ENCODE data around the gene FATE1.

The FATE1 gene

GRCh38 chrX:151703487-151703886, 12.3 kb upstream of the FATE1 start:
- DNase-seq (ENCODE audit: insufficient read length, low spot score) (no peak), FAIRE-seq (no peak)

DNA sequence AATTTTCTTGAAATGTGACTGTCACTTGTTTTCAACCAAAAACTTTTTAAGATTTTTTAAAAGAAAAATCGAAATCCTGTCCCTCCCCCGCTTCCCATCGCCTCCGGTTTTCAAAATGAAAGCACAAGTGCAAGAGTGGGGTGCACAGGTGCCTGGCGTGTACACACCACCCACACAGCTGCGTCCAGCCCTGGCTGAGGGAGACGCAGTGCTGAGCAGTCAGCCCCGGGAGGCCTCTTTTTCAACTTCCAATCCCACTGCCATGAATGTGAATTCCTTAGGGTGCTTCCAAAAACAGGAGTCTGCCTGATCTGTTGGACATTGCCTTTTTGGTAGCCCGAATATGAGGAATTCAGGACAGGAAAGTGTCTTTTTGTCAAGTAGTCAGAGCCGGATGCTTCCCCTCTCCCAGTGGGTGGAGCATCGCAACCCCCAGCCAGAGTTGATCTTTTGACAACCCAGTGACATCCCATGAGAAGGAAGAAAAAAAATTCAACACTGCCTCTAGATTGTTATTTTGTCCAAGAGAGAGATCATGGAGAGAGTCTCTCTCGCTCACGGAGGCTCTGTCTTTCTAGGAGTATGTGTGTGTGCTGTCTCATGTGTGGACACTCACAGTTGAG, 11.7 kb upstream of the FATE1 start:
- FAIRE-seq (no peak), DNase-seq (ENCODE audit: insufficient read length, low spot score) (no peak)

DNA sequence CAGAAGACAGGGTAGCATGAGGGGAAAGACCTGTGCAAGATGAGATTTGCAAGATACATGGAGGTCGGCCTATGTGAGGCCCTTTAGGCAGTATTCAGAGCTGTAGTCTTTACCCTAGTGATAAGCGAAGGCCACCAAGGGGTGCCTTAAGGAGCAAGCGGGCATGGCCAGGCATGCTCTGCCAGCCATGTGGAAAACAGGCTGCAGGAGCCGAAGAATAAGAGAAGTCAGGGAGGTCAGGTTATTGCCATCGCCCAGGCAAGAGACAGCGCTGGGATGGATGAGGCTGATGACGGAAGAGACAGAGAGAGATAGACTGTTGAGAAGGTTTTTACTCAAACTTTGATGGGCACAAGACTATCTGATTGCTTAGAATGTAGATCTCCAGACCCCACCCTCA, 7.0 kb upstream of the FATE1 start:
- DNase-seq (ENCODE audit: insufficient read length, low spot score), result no peak
- no peak for FAIRE-seq

DNA sequence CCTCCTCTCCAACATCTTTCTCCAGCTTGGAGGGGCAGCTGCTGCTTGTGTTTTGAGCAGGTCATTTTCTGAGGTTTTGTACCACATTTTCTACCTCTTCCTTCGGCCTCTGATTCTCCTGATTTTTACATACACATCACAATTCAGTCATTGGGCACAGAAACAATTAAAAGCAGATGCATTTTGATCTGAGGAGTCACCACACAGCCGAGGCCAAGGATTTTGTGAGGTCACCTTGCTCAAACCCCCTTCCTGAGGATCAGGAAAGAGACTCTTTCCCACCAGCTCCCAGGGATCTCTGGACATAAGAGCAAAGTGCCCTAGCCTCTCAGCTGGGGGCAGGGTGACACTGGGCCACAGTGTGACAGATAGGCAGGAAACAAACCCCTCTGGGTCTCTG, 5.4 kb upstream of the FATE1 start:
- DNase-seq (ENCODE audit: insufficient read length, low spot score), result no peak
- FAIRE-seq, result no peak

- FAIRE-seq, result no peak
Measured at GRCh38 chrX:151711154-151711553, 4.7 kb upstream of the FATE1 start.

GRCh38 chrX:151711787-151712186, 4.0 kb upstream of the FATE1 start:
- FAIRE-seq (no peak), DNase-seq (ENCODE audit: insufficient read length, low spot score) (no peak)

More at GRCh38 chrX:151711154-151711553, 4.7 kb upstream of the FATE1 start:
- no peak for DNase-seq (ENCODE audit: insufficient read length, low spot score)

- DNase-seq (ENCODE audit: insufficient read length, low spot score), result no peak
- no peak for FAIRE-seq
Measured at GRCh38 chrX:151712253-151712652, 3.6 kb upstream of the FATE1 start.

- DNase-seq (ENCODE audit: insufficient read length, low spot score) (no peak), FAIRE-seq (no peak)
Measured at GRCh38 chrX:151713849-151714248, 2.0 kb upstream of the FATE1 start.

DNA sequence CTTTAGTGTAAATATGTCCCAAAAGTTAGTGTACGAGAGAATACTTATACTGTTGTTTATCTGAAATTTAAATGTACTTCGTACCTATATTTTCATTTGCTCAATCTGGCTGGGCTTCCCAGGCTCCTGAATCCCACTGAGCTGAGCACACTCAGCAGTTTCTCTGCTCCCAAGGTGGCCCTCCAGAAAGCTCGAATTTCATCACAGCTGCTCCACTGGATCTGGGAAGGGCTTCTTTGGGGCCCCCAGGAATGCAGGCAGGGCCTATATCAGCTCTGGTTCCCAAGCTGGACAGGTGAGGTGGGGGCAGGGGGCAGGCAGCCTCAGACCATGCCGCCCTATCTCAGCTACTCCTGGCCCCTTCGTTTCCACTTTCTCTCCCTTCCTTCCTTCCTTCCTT, 1.5 kb upstream of the FATE1 start:
- FAIRE-seq (no peak), DNase-seq (ENCODE audit: insufficient read length, low spot score) (no peak)

GRCh38 chrX:151722241-151722846, 6.5 kb downstream of the FATE1 start:
- FAIRE-seq, result no peak
- no peak for DNase-seq (ENCODE audit: insufficient read length, low spot score)

DNA sequence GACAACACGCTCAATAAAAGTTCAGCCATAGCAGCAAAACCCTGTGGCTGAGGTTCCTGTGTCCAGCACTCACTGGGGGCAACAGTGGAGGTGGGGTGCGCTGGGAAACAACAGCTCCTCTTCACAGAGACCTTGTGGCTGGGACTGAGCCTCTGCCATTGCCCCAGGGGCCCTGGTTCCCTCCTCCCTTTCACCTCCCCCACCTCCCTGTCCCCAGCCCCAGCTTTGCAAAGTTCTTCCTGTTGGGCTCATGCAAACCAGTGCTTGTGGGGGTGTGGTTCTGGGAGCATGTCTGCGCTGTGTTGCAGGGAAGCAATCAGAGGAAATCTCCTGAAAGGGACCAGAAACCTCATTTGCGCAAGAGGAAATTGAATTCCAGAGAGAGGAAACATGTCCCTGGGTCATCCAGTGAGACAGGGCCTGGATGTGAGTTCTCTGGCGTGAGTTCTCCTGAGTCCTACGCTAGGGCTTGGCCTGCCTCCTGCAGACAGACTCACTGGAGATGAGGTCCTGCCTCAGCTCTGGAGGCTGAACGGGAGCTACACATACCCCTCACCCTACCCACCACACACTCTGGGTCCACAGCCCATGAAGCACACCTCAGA, 7.4 kb downstream of the FATE1 start:
- DNase-seq (ENCODE audit: insufficient read length, low spot score), result no peak
- FAIRE-seq, result no peak

DNA sequence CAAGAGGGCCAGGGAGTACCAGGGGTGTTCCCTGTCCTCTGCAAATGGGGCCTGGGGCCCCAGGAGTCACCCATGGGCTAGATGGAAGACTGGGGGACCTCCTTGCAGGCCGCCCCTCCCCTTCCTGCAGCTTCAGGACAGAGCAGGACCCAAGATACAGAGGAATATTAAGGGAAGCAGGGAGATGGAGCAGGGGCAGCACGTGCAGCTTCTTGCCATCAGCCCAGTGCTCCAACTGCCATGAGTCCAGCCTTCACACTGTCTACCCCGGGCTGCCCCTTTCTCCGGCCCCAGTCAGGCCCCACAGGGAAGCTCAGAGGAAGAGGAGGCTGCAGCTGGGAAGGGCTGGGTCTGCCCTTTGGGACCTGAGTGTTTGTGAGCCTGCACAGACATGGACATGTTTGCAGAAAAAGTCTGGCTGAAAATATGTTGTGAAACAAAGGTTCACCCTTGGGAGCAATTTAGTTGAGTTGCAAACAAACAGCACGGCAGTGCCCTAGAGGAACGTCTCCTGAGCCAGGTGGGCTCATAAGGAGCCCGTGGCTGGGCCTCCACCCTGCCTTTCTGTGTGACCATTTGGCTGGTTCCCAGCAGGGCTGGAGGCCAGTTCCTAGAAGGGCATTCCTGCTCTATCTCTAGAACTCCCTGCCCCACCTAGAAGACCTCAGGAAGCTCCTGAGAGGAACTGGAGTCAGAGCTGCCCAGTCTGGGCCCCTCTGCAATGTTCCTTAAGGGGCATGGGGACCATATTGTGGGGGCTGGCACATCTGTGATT, 8.9 kb downstream of the FATE1 start:
- no peak for FAIRE-seq

GRCh38 chrX:151725338-151725614, 9.4 kb downstream of the FATE1 start:
- FAIRE-seq (no peak), DNase-seq (ENCODE audit: insufficient read length, low spot score) (no peak)

More for the DNA sequence above, 8.9 kb downstream of the FATE1 start:
- no peak for DNase-seq (ENCODE audit: insufficient read length, low spot score)

DNA sequence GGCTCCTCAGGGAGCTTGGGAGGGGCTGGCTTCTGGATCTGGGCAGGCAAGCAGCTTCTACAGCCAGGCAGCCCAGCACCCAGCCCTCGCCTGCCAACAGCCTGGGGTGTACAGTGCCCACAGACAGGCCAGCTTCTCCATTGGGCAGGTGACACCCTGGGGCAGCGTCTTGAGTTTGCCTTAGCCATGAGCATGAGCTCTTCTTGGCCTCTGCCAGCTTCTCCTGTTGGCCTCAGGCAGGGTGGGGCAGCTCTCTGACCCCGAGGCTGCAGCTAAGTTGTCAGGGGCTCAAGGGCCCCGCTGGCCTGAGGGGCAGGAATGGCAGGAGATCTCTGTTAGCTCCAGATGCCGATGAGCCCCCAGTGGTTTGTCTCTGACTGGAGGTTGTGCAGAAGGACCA, 10.9 kb downstream of the FATE1 start:
- DNase-seq (ENCODE audit: insufficient read length, low spot score) (no peak), FAIRE-seq (no peak)

GRCh38 chrX:151727346-151727745, 11.5 kb downstream of the FATE1 start:
- no peak for FAIRE-seq

DNA sequence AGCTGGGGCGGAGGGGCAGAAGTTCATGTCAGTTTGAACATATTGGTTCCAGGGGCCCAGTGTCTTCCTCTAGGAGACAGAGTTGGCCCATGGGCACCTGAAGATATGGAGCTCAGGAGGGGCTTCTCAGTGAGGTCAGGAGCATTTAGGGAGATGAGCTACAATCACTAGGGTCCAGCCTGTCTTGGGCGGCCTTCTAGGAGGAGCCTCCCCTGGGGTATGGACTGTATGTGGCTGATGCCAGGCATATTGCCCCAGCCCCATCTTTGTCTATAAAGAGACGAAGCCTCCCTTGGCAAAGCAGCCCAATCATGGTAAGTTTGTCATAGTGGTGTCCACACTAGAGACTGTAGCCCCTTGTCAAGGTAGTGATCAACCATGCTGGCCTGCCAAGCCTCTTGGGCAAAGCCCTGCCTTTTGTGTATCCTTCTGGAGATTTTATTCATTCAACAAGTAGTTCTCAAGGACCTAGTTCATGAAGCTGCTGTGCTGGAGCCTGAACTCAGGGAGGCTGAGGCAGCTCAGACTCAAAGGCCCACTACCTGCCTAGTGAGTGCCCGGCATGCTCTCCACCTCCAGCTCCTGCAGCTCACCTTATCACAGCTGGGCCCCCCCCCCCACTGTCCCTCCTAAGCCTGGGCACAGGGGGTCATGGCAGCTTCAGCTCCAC, 13.4 kb downstream of the FATE1 start:
- FAIRE-seq (no peak), DNase-seq (ENCODE audit: insufficient read length, low spot score) (no peak)

More at GRCh38 chrX:151727346-151727745, 11.5 kb downstream of the FATE1 start:
- no peak for DNase-seq (ENCODE audit: insufficient read length, low spot score)

DNA sequence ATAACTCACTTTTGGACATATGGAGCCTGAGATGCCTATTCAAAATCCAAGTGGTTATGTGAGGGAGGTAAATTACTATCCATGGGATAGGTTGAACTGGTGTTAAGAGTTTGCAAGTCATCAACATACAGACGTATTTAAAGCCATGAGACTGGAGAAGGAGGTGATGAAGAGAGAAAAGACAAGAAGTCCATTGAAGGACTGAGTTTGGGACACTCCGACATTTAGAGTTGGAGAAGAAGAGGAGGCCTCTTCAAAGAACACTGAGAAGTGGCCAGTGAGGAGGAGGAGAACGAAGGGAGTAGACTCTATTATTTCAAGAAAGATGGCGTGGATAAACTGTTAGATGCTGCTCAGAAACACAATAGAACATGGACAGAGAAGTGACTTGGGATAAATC, 18.6 kb downstream of the FATE1 start, which contains the start of gene CNGA2:
Gene CNGA2, plus strand, starts transcription at position 301 of the 400 bp plus-strand sequence. CDS start 3,738 bp downstream, outside the sequence.
- DNase-seq (ENCODE audit: insufficient read length, low spot score) (no peak), FAIRE-seq (no peak)

- FAIRE-seq (no peak), DNase-seq (ENCODE audit: insufficient read length, low spot score) (no peak)
Measured at GRCh38 chrX:151735219-151735618, 19.4 kb downstream of the FATE1 start.

DNA sequence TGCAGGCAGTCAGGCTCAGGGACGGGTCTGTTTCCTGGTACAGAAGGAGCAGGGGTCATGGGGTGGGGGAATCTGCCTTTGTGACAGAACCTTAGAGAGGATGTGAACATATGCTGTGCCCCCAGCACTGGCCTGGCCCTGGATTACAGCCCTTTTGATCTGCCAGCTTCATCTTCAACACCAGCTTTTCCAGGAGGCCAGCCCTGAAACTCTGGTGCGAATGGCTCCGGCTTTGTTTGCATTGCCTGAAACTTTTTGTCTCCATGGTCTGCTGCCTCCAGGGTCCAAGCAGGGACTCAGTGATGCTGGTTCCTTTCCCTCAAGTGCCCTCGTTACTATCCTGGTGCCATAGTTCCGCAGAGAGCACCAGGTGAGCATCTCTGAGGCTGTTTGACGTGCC, 20.9 kb downstream of the FATE1 start:
- FAIRE-seq (no peak), DNase-seq (ENCODE audit: insufficient read length, low spot score) (no peak)

DNA sequence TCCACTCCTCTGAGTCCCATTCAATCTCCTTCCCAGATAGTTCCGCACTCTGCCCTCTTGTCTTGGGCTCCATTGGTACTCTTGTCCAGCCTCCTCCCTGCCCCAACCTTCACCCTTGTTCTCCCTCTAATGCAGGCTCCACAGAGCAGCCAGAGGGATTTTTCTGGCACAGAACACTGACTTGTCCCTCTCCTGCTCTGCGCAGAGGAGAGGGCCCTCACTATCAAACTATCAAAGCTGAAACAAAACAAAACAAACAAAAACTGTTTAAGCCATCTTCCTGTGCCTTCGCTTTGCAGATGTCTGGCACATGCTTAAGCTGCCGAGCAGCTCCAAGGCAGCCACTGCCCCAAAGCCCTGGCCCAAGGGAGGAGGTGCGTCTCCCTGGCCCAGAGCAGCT, 21.7 kb downstream of the FATE1 start:
- no peak for FAIRE-seq

DNA sequence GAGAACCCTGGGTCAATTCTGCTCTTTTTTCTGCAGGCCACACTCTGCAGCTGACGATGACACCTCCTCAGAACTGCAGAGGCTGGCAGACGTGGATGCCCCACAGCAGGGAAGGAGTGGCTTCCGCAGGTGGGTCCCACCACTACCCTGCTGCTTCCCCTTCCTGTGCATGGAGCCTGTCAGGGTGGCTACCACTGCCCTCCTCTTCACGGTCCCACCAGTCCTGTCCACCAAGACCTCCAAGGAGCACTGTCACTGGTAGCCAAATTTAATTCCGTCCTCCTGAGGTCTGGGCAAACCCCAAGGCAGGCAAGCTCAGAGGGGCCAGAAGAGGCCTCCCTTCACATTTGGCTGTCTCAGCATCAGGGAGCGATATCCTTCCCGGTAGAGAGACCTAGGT, 22.9 kb downstream of the FATE1 start:
- DNase-seq (ENCODE audit: insufficient read length, low spot score), result no peak
- no peak for FAIRE-seq

More for the DNA sequence above, 21.7 kb downstream of the FATE1 start:
- DNase-seq (ENCODE audit: insufficient read length, low spot score), result no peak

All from GM19239 (cell line).